ENCODE results near the gene KRT82. TPM values are rescaled to one million over a fixed set of nuclear protein-coding genes. Genes with fewer than 3 reads are reported as not detected.

KRT82 gene
- total RNA-seq, 2 donors from 2014 or later, result not detected

GRCh38 chr12:52359621-52360061, 46.5 kb downstream of the KRT82 start:
- H3K27ac ChIP-seq, result no peak overlapping the region
- H3K9me3 ChIP-seq, result no peaks in the 10 kb centered on the region
- DNase-seq (ENCODE audit: low spot score), result no peak
- H3K4me1 ChIP-seq (replicated peaks), result no peaks in the 10 kb centered on the region
- WGBS, result 75% methylated on average over 5 of the region's 5 CpGs
- H3K4me3 ChIP-seq, result no peak overlapping the region
- intact Hi-C loops (cut with DNase I), result no loop called here
- no peaks in the 10 kb centered on the region for H3K36me3 ChIP-seq
- no peaks in the 10 kb centered on the region for H3K27me3 ChIP-seq (replicated peaks; ENCODE audit: insufficient read depth)
- TF ChIP-seq POLR2A (IDR thresholded peaks at IDR 0.05) (no peak), POLR2AphosphoS5 (IDR thresholded peaks at IDR 0.05) (no peak), CTCF (IDR thresholded peaks at IDR 0.05) (no peak)

- no peak overlapping the region for H3K4me3 ChIP-seq
- intact Hi-C loops (cut with DNase I), result no loop called here
- no peak overlapping the region for H3K27ac ChIP-seq
- whole genome bisulfite sequencing, result 81% methylated on average over 5 of the region's 5 CpGs
- no peaks in the 10 kb centered on the region for H3K27me3 ChIP-seq (replicated peaks; ENCODE audit: insufficient read depth)
- DNase-seq (ENCODE audit: low spot score), result no peak
- H3K9me3 ChIP-seq, result no peaks in the 10 kb centered on the region
- H3K4me1 ChIP-seq (replicated peaks), result no peaks in the 10 kb centered on the region
- no peaks in the 10 kb centered on the region for H3K36me3 ChIP-seq
- TF ChIP-seq POLR2A (IDR thresholded peaks at IDR 0.05) (no peak), CTCF (IDR thresholded peaks at IDR 0.05) (no peak), POLR2AphosphoS5 (IDR thresholded peaks at IDR 0.05) (no peak)
These were observed 47.4 kb downstream of the KRT82 start for GRCh38 chr12:52358575-52359350.

GRCh38 chr12:52356762-52357580, 49.2 kb downstream of the KRT82 start:
- H3K4me1 ChIP-seq (replicated peaks), result no peaks in the 10 kb centered on the region
- intact Hi-C loops (cut with DNase I), result no loop called here
- H3K36me3 ChIP-seq, result no peaks in the 10 kb centered on the region
- no peak overlapping the region for H3K4me3 ChIP-seq
- no peak overlapping the region for H3K27ac ChIP-seq
- WGBS, result 96% methylated on average over 20 of the region's 20 CpGs
- H3K9me3 ChIP-seq, result no peaks in the 10 kb centered on the region
- no peaks in the 10 kb centered on the region for H3K27me3 ChIP-seq (replicated peaks; ENCODE audit: insufficient read depth)
- DNase-seq (ENCODE audit: low spot score), result no peak
- TF ChIP-seq POLR2AphosphoS5 (IDR thresholded peaks at IDR 0.05), result no peak
- no peak for TF ChIP-seq CTCF (IDR thresholded peaks at IDR 0.05)
- TF ChIP-seq POLR2A (IDR thresholded peaks at IDR 0.05), result no peak

GRCh38 chr12:52356031-52356761, 49.9 kb downstream of the KRT82 start:
- Histone ChIP-seq H3K27ac (no peak overlapping the region), H3K4me1 (replicated peaks) (peaks cover 4% of the 10 kb centered on the region), H3K27me3 (replicated peaks; ENCODE audit: insufficient read depth) (no peaks in the 10 kb centered on the region), H3K4me3 (no peak overlapping the region), H3K9me3 (no peaks in the 10 kb centered on the region), H3K36me3 (no peaks in the 10 kb centered on the region)
- intact Hi-C loops (cut with DNase I), result no loop called here
- TF ChIP-seq POLR2A (IDR thresholded peaks at IDR 0.05), result no peak
- no peak for TF ChIP-seq POLR2AphosphoS5 (IDR thresholded peaks at IDR 0.05)
- TF ChIP-seq CTCF (IDR thresholded peaks at IDR 0.05), result no peak
- 90% methylated on average over 56 of the region's 56 CpGs for WGBS
- no peak for DNase-seq (ENCODE audit: low spot score)

Measured in prostate gland (tissue), 2 donors.